Transverse colon (tissue), 4 donors: ENCODE data around the gene ESF1. TPM values are rescaled to one million over a fixed set of nuclear protein-coding genes. Genes with fewer than 3 reads are reported as not detected.
"Not testable (repeated sequence)": the region's sequence is repeated elsewhere in the genome, so short reads cannot be mapped to it uniquely, and the experiment has no call there.

Experiments used
- DNase-seq: peaks from one replicate; pipeline ENCODE4 v3.0.0-alpha.2; 2019
- H3K27ac ChIP-seq, 4 donors: fragments of 200-600 bp; sonication (generic); 2 replicates each; pipeline ENCODE4 v1.5.1; 2016 to 2018; ENCODE audit warnings: inconsistent platforms in 4 of 4
- H3K27me3 ChIP-seq: fragments of 200-600 bp; sonication (generic); 2 replicates; pipeline ENCODE4 v1.5.1; 2017; ENCODE audit warnings: inconsistent platforms
- H3K36me3 ChIP-seq, 4 donors: fragments of 200-600 bp; sonication (generic); 2 replicates each; pipeline ENCODE4 v1.5.1; 2017 to 2019; ENCODE audit warnings: inconsistent platforms in 4 of 4
- H3K4me1 ChIP-seq, 4 donors: fragments of 200-600 bp; sonication (generic); 2 replicates each; pipeline ENCODE4 v1.5.1; 2017 to 2020; ENCODE audit warnings: inconsistent platforms in 4 of 4
- H3K4me3 ChIP-seq, 4 donors: fragments of 200-600 bp; sonication (generic); 1 replicate in 1 of 4; 2 replicates in 3 of 4; pipeline versions ENCODE4 v1.5.1 to v1.6.1; 2017 to 2019; ENCODE audit warnings: inconsistent platforms in 4 of 4
- H3K9me3 ChIP-seq, 2 donors: fragments of 200-600 bp; sonication (generic); 2 replicates each; pipeline ENCODE4 v1.5.1; 2017 to 2019; ENCODE audit warnings: inconsistent platforms in 2 of 2
- EP300 ChIP-seq: sonication (generic); formaldehyde crosslinking; IDR thresholded peaks from one replicate; pipeline ENCODE4 v1.6.1; 2017; ENCODE audit warnings: antibody characterized with exemption, low read depth
- POLR2A ChIP-seq: fragments of 450-650 bp; IDR thresholded peaks from one replicate; pipeline ENCODE4 v1.6.1; 2016; ENCODE audit warnings: antibody characterized with exemption, mild to moderate bottlenecking, moderate library complexity
- POLR2AphosphoS5 ChIP-seq, 3 donors: sonication (generic); formaldehyde crosslinking; IDR thresholded peaks; one replicate each; pipeline ENCODE4 v1.6.1; 2016; ENCODE audit warnings: antibody characterized with exemption in 3 of 3
- WGBS, 2 donors: methylation state at CpG; one replicate each; pipeline ENCODE4 v1.1.5; 2018; ENCODE audit warnings: low coverage in 1 of 2; 5-methylcytosine and 5-hydroxymethylcytosine counted together
- in situ Hi-C, 4 donors: fragments of 200-750 bp; cut with MboI; loops; one replicate each; pipeline versions ENCODE4 v1.15.0 to v1.15.1; 2017; ENCODE audit warnings: low sequenced_read_pairs in 3 of 4, low pct_ligation_motif_present in 1 of 4, low pct_unique_long_range_greater_than_20kb in 1 of 4
- intact Hi-C: fragments of 100-400 bp; cut with DNase I; formaldehyde crosslinking; loops from one replicate; pipeline ENCODE4 v1.15.1; 2023; ENCODE audit warnings: low total_unique reads
- total RNA-seq, 4 donors: library from RNA; depleted of rRNA; stranded (reverse); fragments of >200 nt; gene quantifications; one replicate each; pipeline ENCODE4 v1.1.0, GENCODE V29; 2016
- TF ChIP-seq, protein P1 (sequence below), 5 experiments: fragments of 200-600 bp in 3 of 5; fragments of 450-650 bp in 2 of 5; sonication (generic) in 3 of 5; IDR thresholded peaks; 1 replicate in 2 of 5; 2 replicates in 3 of 5; pipeline ENCODE4 v1.5.1; 2016 to 2017; ENCODE audit warnings: antibody characterized with exemption in 5 of 5, inconsistent platforms in 3 of 5, mild to moderate bottlenecking in 2 of 5, moderate library complexity in 1 of 5

The ESF1 gene
- total RNA-seq, 4 donors from 2014 or later = 3.0 to 51.9 (median 12.3) TPM

DNA sequence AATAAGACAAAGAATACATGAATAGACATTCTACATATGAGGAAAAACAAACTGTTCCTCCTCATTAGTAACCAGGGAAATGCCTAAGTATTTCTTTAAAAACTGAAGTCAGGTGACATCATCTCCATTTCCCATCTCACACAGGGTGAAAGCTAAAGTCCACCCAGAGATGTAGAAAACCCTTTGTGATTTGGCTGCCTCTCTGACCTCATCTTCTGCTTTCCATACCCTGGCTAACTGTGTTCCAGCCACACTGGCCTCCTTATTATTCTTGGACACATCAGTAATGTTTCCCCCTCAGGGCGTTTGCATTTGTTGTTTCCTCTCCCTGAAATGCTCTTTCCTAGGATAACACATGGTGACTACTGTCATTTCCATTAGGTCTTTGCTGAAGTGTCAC, 40.4 kb downstream of the ESF1 start:
- Histone ChIP-seq H3K27ac (no peak overlapping the region), H3K36me3 (peaks cover 0 to 10% (median 2%) of the 10 kb centered on the region in 4 donors), H3K9me3 (no peaks in the 10 kb centered on the region), H3K27me3 (no peaks in the 10 kb centered on the region), H3K4me1 (no peaks in the 10 kb centered on the region), H3K4me3 (no peak overlapping the region)
- no peak for DNase-seq
- intact Hi-C loops = no loop called here
- WGBS, 2 donors = 67 to 73% methylated on average over 1 of the region's 1 CpG
- in situ Hi-C loops = no loop called here
- no peak for TF ChIP-seq POLR2A

DNA sequence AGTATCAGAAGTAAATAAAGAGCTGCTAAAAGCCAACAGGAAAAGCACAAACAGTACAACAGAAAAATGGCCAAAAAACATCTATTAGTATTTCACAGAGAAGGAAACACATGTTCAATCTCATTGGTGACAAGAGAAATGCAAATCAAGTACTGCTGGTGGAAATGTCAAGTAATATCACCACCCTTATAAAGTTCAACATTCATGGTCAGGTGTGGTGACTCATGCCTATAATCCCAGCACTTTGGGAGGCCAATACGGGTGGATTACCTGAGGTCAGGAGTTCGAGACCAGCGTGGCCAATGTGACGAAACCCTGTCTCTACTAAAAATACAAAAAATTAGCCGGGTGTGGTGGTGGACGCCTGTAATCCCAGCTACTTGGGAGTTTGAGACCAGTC, 42.8 kb downstream of the ESF1 start:
- 79 to 92% methylated on average over 5 to 6 of the region's 6 CpGs for WGBS, 2 donors
- Histone ChIP-seq H3K4me1 (peaks cover 0 to 8% (median 4%) of the 10 kb centered on the region in 4 donors), H3K27me3 (no peaks in the 10 kb centered on the region), H3K9me3 (no peaks in the 10 kb centered on the region), H3K4me3 (no peak overlapping the region), H3K36me3 (peaks cover 0 to 10% (median 2%) of the 10 kb centered on the region in 4 donors), H3K27ac (no peak overlapping the region)
- intact Hi-C loops = no loop called here
- DNase-seq = no peak
- TF ChIP-seq EP300 = no peak
- no peak for TF ChIP-seq POLR2A
- TF ChIP-seq POLR2AphosphoS5 (IDR thresholded peaks at IDR 0.05) = no peak
- TF ChIP-seq, protein P1, sequence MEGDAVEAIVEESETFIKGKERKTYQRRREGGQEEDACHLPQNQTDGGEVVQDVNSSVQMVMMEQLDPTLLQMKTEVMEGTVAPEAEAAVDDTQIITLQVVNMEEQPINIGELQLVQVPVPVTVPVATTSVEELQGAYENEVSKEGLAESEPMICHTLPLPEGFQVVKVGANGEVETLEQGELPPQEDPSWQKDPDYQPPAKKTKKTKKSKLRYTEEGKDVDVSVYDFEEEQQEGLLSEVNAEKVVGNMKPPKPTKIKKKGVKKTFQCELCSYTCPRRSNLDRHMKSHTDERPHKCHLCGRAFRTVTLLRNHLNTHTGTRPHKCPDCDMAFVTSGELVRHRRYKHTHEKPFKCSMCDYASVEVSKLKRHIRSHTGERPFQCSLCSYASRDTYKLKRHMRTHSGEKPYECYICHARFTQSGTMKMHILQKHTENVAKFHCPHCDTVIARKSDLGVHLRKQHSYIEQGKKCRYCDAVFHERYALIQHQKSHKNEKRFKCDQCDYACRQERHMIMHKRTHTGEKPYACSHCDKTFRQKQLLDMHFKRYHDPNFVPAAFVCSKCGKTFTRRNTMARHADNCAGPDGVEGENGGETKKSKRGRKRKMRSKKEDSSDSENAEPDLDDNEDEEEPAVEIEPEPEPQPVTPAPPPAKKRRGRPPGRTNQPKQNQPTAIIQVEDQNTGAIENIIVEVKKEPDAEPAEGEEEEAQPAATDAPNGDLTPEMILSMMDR (IDR thresholded peaks at IDR 0.05) = no peak
- in situ Hi-C loops = no loop called here

DNA sequence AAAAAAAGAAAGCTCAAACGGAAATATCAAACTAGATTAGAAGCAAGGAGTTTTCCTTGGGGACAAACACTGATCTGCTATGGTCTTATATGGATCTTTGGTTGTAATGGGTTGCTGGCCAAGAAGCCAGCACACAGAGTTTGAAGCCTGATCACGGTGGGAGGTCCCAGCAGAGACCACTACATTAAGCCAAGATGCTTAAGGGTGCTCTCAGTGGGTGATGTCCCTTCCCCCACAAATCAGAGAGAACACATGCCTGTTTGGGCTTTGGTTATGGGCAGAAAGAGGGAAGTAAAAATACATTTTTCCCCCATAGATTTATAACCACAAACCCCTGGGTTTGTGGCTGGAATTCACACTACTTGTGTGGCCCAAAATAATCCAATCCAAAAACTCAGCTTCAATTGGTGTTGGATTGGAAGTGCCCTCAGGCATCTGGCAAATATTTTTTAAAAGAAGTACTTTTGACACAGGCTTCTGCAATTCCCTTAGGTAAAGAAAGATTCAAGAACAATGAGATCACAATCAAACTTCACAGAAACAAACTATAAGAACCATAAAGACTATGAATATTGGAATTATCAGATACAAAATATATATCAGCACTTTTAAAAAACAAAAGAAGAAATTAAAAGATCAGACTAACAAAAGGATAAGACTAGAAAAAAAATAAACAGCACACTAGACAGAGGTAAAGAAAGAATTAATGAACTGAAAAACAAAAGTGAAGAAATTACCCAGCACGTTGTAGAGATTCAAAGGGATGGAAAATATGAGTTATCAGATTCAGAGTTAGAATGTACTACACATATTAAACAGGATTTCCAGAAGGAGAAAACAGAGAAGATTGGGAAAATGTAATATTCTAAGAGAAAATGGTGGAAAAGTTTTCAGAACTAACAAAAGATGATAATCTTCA, 44.7 kb downstream of the ESF1 start:
- Histone ChIP-seq H3K27me3 (no peaks in the 10 kb centered on the region), H3K4me3 (no peak overlapping the region), H3K27ac (peak overlapping the region in 1 of 4 donors; percentile 7), H3K4me1 (peaks cover 0 to 20% (median 6%) of the 10 kb centered on the region in 4 donors), H3K36me3 (peaks cover 0 to 10% (median 2%) of the 10 kb centered on the region in 4 donors), H3K9me3 (no peaks in the 10 kb centered on the region)
- DNase-seq = no peak
- 85 to 88% methylated on average over 3 of the region's 3 CpGs for WGBS, 2 donors
- intact Hi-C loops = no loop called here
- in situ Hi-C loops = no loop called here
- TF ChIP-seq EP300 = no peak
- TF ChIP-seq POLR2A = no peak
- TF ChIP-seq, protein P1 (IDR thresholded peaks at IDR 0.05) = no peak
- no peak for TF ChIP-seq POLR2AphosphoS5 (IDR thresholded peaks at IDR 0.05)

DNA sequence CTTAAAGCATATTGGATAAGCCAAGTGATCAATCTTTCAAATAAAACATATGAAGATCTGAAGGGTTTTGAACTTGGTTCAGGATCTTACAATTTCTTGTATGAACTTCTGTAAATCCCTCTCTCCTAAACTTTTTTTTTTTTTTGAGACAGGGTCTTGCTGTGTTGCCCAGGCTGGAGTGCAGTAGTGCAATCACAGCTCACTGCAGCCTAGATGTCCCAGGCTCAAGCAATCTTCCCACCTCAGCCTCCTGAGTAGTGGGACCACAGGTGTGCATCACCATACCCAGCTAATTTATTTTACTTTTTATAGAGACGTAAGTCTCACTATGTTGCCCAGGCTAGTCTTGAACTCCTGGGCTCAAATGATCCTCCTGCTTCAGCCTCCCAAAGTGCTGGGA, 46.5 kb downstream of the ESF1 start:
- 93 to 100% methylated on average over 1 of the region's 1 CpG for WGBS, 2 donors
- DNase-seq, H3K4me3 ChIP-seq, H3K9me3 ChIP-seq, intact Hi-C loops, in situ Hi-C loops, H3K27me3 ChIP-seq: not testable (repeated sequence)
- Histone ChIP-seq H3K36me3 (peaks cover 0 to 10% (median 2%) of the 10 kb centered on the region in 4 donors), H3K27ac (peak overlapping the region in 2 of 4 donors; percentile 47 to 75), H3K4me1 (peaks cover 0 to 20% (median 6%) of the 10 kb centered on the region in 4 donors)

DNA sequence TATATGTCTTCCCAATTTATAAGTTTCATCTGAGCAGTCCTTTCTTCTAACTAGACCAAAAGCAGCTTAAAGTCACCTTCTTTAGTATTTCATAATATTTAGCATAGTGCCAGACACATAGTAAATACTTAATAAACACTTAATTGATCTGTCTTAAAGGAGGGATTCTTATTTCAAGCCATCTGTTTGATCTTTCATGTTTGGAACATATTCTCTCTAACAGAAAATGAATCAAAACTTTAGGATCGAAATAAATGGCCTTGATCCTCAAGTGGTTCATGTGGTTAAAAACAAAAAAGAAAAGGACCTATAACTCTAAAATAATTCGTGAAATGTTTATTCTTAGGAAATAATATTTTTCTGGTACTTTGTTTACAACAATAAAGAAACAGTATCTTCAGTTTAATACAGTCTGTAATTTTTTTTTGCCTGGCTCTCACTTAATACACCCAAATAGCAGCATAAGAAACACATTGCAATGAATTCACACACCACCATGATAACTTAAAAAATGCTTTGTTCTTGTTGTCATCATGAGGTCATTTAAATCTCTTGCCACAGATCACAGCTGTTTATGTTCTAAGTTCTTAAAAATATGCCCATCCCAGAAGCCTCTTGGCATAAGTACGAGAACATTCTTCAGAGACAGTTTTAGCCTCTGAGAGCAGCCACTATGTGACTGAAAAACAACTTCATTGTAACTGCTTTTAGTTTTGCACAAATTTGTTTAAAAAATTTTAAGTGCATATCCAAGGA, 48.1 kb downstream of the ESF1 start:
- Histone ChIP-seq H3K4me1 (peaks cover 0 to 20% (median 6%) of the 10 kb centered on the region in 4 donors), H3K4me3 (no peak overlapping the region), H3K36me3 (peaks cover 0 to 16% (median 0%) of the 10 kb centered on the region in 4 donors), H3K9me3 (no peaks in the 10 kb centered on the region), H3K27ac (peak overlapping the region; percentile 45 to 75 (median 54)), H3K27me3 (no peaks in the 10 kb centered on the region)
- intact Hi-C loops = no loop called here
- TF ChIP-seq POLR2AphosphoS5 (IDR thresholded peaks at IDR 0.05) (peak; percentile 40 to 76 (median 75)), EP300 (no peak)
- no peak for DNase-seq
- in situ Hi-C loops = no loop called here
- WGBS, 2 donors = 65 to 70% methylated on average over 3 of the region's 3 CpGs
